GM12874 (cell line): Measurements from ENCODE around the gene FNIP2.

ENCODE experiments used
- TF ChIP-seq, protein P1 (sequence below): IDR thresholded peaks from 2 replicates; pipeline ENCODE4 v1.5.1; 2011; ENCODE audit warnings: low read depth, mild to moderate bottlenecking, control low read depth, low read length, moderate library complexity; ENCODE audit not compliant: insufficient read depth

Gene FNIP2

DNA sequence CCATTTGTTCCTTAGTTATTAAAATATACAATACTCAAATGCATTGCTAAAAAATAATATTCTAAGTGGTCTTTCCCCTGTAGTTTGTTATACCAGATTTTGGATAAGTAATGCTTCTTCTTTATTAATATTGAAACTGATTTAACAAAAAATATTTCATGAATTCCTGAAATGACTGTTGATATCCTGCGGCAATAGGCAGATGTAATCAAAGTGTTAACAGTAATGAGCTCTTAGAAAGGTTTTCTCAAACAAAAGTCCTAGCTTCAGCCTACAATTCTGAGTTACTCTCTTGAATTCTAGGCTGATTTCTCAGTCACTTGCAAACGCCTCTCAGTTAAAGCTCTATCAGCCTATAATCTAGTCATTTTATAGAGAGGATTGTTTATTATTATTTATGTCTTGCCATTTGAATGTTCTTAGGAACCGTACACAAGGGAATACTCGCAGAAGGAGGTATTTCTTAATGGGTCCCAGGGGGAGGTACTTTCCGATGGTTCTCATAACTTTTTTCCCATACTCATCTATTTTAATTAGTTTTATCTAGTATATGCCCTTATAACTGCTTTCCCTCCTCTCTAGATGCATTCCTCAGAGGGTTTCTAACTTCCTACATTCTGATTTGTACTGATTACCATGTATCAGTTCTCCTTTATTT lies 96.8 kb downstream of the FNIP2 start:
- TF ChIP-seq, protein P1, sequence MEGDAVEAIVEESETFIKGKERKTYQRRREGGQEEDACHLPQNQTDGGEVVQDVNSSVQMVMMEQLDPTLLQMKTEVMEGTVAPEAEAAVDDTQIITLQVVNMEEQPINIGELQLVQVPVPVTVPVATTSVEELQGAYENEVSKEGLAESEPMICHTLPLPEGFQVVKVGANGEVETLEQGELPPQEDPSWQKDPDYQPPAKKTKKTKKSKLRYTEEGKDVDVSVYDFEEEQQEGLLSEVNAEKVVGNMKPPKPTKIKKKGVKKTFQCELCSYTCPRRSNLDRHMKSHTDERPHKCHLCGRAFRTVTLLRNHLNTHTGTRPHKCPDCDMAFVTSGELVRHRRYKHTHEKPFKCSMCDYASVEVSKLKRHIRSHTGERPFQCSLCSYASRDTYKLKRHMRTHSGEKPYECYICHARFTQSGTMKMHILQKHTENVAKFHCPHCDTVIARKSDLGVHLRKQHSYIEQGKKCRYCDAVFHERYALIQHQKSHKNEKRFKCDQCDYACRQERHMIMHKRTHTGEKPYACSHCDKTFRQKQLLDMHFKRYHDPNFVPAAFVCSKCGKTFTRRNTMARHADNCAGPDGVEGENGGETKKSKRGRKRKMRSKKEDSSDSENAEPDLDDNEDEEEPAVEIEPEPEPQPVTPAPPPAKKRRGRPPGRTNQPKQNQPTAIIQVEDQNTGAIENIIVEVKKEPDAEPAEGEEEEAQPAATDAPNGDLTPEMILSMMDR: no peak

DNA sequence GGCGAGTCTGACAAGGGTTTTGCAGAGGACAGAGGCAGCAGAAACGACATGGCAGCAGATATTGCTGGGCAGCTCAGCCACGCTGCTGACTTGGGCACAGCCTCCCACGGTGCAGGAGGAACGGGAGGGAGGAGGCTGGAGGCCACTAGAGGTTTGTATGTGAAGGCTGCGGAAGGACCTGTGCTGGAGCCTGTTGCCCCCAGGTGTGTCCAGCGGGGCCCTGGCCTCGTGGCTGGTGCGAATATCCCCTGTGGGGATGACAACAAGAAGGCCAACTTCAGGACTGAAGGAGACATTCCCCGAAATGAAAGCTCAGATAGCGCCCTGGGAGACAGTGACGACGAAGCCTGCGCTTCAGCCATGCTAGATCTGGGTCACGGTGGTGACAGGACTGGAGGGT lies 100.2 kb downstream of the FNIP2 start:
- TF ChIP-seq, protein P1: no peak

DNA sequence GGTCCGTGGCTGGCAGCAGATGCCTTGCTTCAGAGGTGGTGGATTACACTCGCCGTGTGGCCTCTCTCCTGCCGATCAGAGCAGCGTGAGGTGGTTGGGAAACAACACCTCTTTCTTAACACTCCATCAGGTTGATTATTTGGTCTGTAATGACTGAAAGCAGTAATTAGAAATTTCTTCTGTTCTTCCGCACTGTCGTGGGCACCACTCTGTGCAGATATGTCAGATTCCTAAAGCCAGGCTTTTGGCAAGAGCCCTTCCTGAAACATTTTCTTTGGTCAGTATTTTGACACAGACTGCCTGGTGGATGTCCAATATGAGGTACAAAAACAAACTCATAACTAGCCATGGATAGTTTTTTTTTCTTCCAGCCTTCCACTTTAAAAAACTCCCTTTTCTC lies 100.9 kb downstream of the FNIP2 start:
- TF ChIP-seq, protein P1: no peak

DNA sequence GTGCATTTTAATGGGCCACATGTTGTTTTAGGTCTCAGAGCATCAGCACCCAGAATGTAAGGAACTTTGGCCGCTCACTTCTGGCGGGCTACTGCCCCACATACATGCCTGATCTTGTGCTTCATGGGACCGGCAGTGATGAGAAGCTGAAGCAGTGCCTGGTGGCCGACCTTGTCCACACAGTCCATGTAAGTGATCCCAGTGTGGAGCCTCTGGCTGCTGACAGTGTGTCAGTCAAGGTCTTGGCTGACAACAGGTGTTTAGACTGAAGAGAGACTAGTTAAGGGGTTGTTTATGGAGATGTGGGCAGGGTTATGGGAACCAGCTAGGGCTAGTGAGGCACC lies 101.4 kb downstream of the FNIP2 start:
- TF ChIP-seq, protein P1: no peak

DNA sequence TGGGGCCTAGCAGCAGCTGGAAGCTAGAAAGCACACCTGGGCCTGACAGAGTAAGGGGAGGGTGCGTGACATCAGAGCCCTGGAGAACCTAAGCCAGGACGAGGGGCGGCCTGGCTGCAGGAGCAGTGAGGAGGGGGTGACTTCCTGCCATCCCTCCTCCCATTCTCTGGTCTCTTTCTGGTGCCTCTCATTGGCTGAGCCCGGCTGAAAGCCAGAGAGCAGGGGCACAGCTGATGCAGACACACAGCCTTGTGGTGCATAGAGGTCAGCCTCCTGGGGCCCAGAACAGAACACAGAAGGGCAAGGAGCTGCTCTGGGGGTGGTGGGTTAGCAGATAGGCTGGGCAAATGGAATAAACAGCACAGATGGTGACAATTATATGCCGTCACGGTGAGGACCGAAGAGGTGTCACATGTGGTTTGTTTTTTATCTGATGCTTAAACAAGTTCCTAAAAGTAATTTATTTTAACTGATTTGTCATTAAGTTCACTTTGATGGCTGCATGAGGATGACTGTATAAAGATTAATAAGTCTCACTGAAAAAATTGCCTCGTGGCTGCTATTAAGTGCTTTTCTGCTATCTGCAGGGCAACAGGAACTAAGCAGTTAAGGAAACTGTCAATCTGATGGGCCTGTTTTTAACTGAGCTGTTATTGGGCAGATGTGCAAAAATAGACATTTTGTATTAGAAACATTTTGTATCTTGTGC lies 102.0 kb downstream of the FNIP2 start:
- TF ChIP-seq, protein P1: no peak

DNA sequence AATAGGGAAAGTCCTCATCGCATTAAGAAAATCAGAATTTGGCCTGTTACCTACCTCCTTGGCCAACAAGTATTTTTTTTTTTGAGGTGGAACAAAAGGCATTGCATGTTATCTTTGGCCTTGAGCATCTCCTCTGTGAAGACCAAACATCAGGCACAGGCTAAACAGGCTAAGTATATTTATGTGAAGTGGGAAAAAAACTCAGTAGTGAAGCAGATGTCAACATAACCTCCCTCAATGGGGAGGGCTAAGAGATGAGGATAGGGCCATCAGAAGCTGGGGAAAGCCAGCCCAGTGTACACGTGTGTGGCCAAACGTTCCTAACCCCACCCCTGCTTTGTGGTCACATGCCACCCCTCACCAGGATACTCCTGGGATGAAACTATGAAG lies 102.5 kb downstream of the FNIP2 start:
- TF ChIP-seq, protein P1: no peak

DNA sequence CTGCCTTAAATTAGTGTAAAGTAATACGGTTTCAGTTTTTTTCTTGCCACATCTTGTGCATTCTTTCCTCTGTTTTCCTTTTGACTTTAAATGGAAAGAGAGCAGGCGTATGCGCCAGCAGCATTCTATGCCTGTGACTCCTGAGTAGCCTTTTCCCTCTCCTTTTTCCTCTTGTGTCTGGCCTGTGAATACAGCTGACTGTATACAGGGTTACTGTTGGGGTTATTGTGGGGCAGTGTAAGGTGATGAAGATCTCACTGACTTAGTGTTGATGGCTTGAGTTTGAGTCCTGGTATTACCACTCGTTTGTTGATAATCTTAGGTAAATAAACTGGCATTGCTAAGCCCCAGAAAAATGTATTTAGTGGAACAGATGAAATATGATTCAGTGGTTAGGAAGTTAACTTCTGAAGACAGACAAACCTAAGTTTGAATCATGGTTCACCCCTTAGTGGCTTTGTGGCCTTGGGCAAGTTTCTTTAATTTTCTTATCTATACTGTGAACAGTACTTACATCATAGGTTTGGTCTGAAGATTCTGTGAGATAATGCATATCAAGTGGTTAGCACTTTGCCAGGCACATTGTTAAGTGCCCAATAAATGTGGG lies 105.1 kb downstream of the FNIP2 start:
- TF ChIP-seq, protein P1: no peak
